Measurements from ENCODE around the gene ZFPL1.

DNA sequence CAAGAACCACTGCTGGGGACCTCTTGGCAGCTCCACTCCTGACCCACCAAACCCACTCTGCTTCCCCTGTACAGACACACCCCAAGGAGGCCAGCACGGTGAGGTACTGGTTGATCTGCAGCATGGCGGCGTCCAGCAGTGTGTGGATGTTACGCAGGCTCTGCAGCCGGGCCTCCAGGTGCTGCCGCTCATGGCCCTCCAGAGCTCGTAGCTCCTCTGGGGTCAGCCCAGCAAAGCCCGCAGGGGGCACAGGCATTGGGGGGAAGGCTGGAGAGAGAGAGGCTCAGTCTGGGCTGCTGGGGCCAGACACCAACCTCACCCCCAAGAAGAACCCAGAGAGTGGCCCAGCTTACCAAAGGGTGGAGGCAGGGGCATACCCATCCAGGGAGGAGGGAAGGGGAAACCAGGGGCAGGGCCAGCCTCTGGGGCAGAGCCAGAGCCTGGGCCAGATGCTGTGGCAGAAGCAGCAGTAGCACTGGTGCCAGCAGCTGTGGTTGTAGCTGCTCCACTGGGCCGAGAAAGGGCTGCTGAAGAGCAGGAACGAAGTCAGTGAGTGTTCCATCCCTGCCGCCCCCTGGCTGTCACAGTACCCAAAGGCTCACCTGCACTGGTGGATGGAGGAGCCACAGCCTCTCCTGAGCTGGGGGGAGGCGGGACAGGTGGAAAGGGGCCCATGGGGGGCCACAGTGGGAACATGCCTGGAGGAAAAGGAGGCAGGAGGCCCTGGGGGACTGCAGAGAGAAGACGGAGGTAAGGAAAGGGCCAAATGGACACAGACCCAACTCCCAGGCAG, 45.8 kb downstream of the ZFPL1 start:
- TF ChIP-seq, protein P1, sequence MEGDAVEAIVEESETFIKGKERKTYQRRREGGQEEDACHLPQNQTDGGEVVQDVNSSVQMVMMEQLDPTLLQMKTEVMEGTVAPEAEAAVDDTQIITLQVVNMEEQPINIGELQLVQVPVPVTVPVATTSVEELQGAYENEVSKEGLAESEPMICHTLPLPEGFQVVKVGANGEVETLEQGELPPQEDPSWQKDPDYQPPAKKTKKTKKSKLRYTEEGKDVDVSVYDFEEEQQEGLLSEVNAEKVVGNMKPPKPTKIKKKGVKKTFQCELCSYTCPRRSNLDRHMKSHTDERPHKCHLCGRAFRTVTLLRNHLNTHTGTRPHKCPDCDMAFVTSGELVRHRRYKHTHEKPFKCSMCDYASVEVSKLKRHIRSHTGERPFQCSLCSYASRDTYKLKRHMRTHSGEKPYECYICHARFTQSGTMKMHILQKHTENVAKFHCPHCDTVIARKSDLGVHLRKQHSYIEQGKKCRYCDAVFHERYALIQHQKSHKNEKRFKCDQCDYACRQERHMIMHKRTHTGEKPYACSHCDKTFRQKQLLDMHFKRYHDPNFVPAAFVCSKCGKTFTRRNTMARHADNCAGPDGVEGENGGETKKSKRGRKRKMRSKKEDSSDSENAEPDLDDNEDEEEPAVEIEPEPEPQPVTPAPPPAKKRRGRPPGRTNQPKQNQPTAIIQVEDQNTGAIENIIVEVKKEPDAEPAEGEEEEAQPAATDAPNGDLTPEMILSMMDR (IDR thresholded peaks at IDR 0.05): no peak
- no peak for TF ChIP-seq POLR2A (IDR thresholded peaks at IDR 0.05)
